PC-9 (cell line): ENCODE results near the gene SYT15.

Experiments
- EZH2 ChIP-seq: fragments of 200-600 bp; sonication (generic); IDR thresholded peaks from 2 replicates; pipeline ENCODE4 v1.8.0; 2017; ENCODE audit warnings: antibody characterized with exemption, low read depth
- TF ChIP-seq, protein P1 (sequence below): fragments of 200-600 bp; sonication (generic); conservative IDR thresholded peaks from 2 replicates; pipeline ENCODE4 v1.6.1; 2017; ENCODE audit warnings: mixed run types, antibody characterized with exemption, mild to moderate bottlenecking, moderate library complexity

DNA sequence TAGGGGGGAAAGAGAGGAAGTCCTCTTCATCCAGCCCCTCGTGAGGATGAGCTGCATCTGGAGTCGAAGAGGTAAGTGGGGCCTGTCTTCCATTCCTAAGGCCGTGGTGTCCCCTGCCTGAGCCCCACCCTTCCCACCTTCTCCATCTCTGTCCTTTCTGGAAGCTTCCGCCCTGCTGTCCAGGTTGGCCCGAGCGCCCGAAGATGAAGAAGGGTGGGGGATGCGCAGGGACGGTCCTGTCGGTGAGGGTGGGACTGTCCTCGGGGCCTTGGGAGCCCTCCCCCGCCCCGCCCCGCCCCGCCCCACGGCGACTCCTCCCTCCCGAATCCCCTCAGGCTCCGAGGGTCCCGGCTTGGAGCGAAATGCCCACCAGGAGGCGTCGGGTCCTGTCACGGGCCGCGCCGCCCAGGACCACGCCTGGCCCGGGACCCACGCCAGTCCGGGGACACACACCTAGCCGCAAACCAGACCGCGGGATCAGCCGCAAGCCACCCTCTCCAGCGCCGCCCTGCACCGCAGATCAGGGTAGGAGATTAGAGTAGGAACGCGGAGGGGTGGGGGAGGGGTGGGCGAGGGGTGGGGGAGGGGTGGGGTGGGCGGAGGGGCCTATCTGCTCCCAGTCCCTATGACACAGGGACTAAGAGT is 37.8 kb upstream of the SYT15 start:
- TF ChIP-seq, protein P1, sequence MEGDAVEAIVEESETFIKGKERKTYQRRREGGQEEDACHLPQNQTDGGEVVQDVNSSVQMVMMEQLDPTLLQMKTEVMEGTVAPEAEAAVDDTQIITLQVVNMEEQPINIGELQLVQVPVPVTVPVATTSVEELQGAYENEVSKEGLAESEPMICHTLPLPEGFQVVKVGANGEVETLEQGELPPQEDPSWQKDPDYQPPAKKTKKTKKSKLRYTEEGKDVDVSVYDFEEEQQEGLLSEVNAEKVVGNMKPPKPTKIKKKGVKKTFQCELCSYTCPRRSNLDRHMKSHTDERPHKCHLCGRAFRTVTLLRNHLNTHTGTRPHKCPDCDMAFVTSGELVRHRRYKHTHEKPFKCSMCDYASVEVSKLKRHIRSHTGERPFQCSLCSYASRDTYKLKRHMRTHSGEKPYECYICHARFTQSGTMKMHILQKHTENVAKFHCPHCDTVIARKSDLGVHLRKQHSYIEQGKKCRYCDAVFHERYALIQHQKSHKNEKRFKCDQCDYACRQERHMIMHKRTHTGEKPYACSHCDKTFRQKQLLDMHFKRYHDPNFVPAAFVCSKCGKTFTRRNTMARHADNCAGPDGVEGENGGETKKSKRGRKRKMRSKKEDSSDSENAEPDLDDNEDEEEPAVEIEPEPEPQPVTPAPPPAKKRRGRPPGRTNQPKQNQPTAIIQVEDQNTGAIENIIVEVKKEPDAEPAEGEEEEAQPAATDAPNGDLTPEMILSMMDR, result no peak
- no peak for TF ChIP-seq EZH2
